GM12801 (cell line): Measurements from ENCODE around the gene RHBDL1.

Experiments
- CTCF ChIP-seq: IDR thresholded peaks from one replicate; pipeline ENCODE4 v1.5.1; 2011; ENCODE audit warnings: control low read depth; ENCODE audit not compliant: insufficient read length; ENCODE audit errors: extremely low read depth

The RHBDL1 gene

DNA sequence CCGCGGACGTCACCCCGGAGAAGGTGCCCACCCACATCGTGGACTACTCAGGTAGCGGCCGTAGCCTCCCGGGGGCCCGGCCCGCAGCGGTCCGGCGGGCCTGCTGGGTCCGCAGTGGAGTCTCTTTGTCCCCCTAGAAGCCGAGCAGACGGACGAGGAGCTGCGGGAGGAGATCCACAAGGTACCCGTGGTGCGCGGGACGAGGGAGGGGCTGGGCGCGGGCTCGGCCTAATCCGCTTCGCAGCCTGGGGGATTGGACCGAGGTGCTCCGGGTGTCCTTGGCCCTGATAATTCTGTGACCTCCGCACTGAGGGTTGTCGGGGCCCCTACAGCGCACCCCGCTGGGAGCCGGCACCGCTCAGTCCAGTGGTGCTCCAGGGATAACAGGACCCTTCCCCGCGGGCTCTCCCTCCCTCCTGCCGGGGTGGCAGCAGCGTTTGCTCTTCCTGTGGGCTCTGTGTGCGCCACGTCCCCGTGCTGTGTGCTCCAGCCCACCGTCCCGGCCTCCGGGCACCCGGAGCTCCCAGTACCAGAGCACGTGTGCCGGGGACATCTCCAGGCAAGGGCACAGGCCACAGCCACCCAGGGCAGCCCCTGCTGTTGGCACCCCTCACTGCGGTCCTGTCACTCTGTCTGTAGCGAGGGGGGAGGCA is 6.8 kb upstream of the RHBDL1 start:
- no peak for TF ChIP-seq CTCF

DNA sequence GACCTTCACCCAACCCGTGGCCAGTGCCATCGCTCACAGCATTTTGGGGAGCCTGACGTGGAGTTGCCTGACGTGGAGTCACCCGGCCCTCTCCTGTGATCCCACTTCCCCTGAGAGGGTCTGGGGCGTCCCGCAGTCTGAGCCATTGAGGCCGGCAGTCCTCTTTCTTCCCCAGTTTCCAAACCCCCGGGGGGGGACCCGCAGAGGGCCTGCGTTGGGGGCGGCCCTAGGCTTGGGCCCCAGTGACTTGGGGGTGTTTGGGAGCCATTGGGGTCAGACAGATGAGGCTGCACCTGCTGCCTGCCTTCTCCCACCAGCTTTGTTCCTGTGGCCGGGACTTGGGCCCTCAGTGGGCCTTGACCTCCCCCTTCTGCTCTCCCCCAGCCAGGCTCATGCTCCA is 5.8 kb upstream of the RHBDL1 start:
- TF ChIP-seq CTCF: no peak

- TF ChIP-seq CTCF: no peak
Observed at GRCh38 chr16:670485-671352, 4.8 kb upstream of the RHBDL1 start.

- TF ChIP-seq CTCF: no peak
Observed at GRCh38 chr16:671353-672131, 3.9 kb upstream of the RHBDL1 start.

DNA sequence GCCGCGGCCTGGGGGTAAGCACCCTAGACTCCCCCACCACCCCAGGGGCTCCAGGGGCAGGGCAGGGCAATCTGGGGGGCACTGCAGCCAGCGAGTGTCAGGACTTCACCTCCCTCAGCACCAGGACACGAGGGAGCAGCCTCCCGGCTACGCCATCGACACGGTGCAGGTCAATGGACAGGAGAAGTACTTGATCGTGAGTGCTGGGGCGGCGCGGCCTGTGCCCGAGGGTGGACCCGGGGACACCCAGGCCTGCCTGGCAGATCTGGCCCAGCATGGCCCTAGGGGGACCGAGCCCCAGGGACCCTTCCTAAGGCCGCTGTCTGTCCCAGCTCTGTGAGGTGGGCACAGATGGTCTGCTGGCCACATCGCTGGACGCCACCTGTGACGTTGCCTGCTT is 3.1 kb upstream of the RHBDL1 start:
- TF ChIP-seq CTCF: no peak

GRCh38 chr16:672851-673250 is 2.6 kb upstream of the RHBDL1 start:
- no peak for TF ChIP-seq CTCF

GRCh38 chr16:673399-673991 is 2.0 kb upstream of the RHBDL1 start:
- no peak for TF ChIP-seq CTCF
